Activated CD4-positive, alpha-beta memory T cell treated with anti-CD3 and anti-CD28 coated beads for 36 hours (primary cell): Measurements from ENCODE around the gene OPRD1. TPM values are rescaled to one million over a fixed set of nuclear protein-coding genes. Genes with fewer than 3 reads are reported as not detected.

Experiments
- CTCF ChIA-PET: fragments of 350-600 bp; sonication (Branson Sonifier 250); formaldehyde crosslinking; loops from one replicate; lab custom pipeline; 2021; ENCODE audit warnings: antibody characterized with exemption, inconsistent platforms; lab: Charles Lee
- POLR2A ChIA-PET: fragments of 350-600 bp; sonication (Branson Sonifier 250); formaldehyde crosslinking; loops from one replicate; lab custom pipeline; 2021; ENCODE audit warnings: antibody characterized with exemption; lab: Charles Lee
- DNase-seq: peaks from one replicate; pipeline ENCODE4 v3.0.0-alpha.2; 2020
- H3K27ac Mint-ChIP-seq: one replicate; pipeline ENCODE4 v1.8.0; 2021; ENCODE audit warnings: mixed read lengths
- H3K27me3 Mint-ChIP-seq: one replicate; pipeline ENCODE4 v1.8.0; 2021; ENCODE audit warnings: mixed read lengths
- H3K36me3 Mint-ChIP-seq: one replicate; pipeline ENCODE4 v1.8.0; 2021; ENCODE audit warnings: mixed read lengths
- H3K4me1 Mint-ChIP-seq: one replicate; pipeline ENCODE4 v1.8.0; 2021; ENCODE audit warnings: low read depth, mixed read lengths
- H3K4me3 Mint-ChIP-seq: one replicate; pipeline ENCODE4 v1.8.0; 2021; ENCODE audit warnings: mild to moderate bottlenecking, mixed read lengths
- H3K9me3 Mint-ChIP-seq: one replicate; pipeline ENCODE4 v1.8.0; 2021; ENCODE audit warnings: mixed read lengths
- intact Hi-C: fragments of 100-400 bp; cut with micrococcal nuclease; formaldehyde crosslinking; loops from one replicate; pipeline ENCODE4 v1.15.1; 2023
- total RNA-seq, 2 experiments: library from RNA; stranded (reverse); gene quantifications; one replicate each; pipeline ENCODE4 v1.2.3, GENCODE V29; 2021

OPRD1 gene
- total RNA-seq, 2 experiments from 2014 or later, result not detected

- POLR2A ChIA-PET, result no interaction called here
- Mint-ChIP-seq H3K27me3 (peaks cover 1% of the 10 kb centered on the region), H3K27ac (no peak overlapping the region), H3K4me3 (no peak overlapping the region), H3K9me3 (no peaks in the 10 kb centered on the region), H3K4me1 (no peaks in the 10 kb centered on the region), H3K36me3 (no peaks in the 10 kb centered on the region)
- intact Hi-C loops, result no loop called here
- CTCF ChIA-PET, result interaction anchor here (1.2 kb wide), 1 partner anchor 74 kb away, joined by 3 read pairs; no protein-coding TSS in a partner anchor
- DNase-seq, result no peak
Observed at GRCh38 chr1:28803051-28803450, 8.9 kb upstream of the OPRD1 start.

DNA sequence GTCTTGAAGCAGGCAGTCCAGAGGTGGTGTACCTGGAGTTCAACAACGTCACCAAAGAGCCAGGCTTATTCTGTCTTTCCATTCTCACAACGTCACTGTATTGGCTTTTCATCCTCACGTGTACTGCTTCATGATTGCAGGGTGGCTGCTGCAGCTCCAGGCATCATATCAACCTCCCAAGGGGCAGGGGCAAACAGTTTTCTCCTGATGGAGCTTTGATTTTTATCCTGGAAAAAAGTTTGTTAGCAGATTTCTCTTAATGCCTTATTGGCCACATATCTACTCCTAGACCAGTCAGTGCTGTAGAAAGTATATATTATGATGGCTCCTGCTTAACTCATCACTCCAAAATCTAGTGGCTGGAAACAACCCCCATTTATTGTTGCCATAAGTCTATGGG lies 8.3 kb upstream of the OPRD1 start:
- CTCF ChIA-PET, result interaction anchor here (1.2 kb wide), 1 partner anchor 73 kb away, joined by 3 read pairs; no protein-coding TSS in a partner anchor
- Mint-ChIP-seq H3K27me3 (peaks cover 1% of the 10 kb centered on the region), H3K9me3 (no peaks in the 10 kb centered on the region)

DNA sequence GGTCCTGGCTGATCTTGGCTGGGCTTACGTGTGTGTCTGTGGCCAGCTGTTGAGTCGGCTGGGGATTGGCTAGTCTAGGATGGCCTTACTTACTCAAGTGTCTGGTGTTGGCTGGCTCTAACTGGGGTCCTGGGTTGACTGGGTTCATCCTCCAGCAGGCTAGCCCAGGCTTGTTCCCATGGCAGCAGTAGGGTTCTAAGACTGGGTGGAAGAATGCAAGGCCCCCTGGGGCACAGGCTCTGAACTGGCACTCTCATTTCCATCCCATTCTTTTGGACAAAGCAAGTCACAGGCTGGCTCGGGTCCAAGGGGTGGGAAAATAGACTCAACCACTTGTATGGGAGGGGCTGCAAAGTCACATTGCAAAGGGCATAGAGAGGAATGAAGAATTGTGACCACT lies 7.9 kb upstream of the OPRD1 start:
- ChIA-PET CTCF (interaction anchor here (1.2 kb wide), 1 partner anchor 73 kb away, joined by 3 read pairs; no protein-coding TSS in a partner anchor), POLR2A (no interaction called here)
- no peak for DNase-seq
- Mint-ChIP-seq H3K27ac (no peak overlapping the region), H3K4me1 (no peaks in the 10 kb centered on the region), H3K9me3 (no peaks in the 10 kb centered on the region), H3K36me3 (no peaks in the 10 kb centered on the region), H3K27me3 (peaks cover 1% of the 10 kb centered on the region), H3K4me3 (no peak overlapping the region)
- intact Hi-C loops, result no loop called here

More for the DNA sequence above, 8.3 kb upstream of the OPRD1 start:
- POLR2A ChIA-PET, result no interaction called here
- H3K27ac Mint-ChIP-seq, result no peak overlapping the region
- DNase-seq, result no peak
- no peaks in the 10 kb centered on the region for H3K36me3 Mint-ChIP-seq
- H3K4me1 Mint-ChIP-seq, result no peaks in the 10 kb centered on the region
- intact Hi-C loops, result no loop called here
- no peak overlapping the region for H3K4me3 Mint-ChIP-seq

DNA sequence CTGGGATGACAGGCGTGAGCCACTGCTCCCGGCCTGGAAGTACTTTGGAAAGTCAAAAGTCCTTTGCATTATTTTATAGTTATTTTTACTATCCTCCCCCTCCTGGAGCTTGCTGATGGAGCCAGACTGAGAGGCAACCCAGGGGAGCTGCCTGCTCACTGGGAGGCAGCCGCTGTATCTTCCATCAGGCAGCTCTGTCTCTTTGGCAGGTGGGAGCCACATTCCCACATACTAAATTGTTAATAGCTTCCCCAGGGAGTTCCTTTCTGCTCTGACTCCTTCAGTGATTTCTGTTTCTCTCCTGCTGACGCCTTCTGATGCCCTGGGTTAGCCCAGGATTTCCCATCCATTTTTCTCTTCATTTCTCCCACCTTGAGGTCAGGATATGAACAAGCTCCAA lies 4.9 kb upstream of the OPRD1 start:
- intact Hi-C loops, result no loop called here
- POLR2A ChIA-PET, result no interaction called here
- Mint-ChIP-seq H3K27me3 (peaks cover 20% of the 10 kb centered on the region), H3K27ac (no peak overlapping the region), H3K36me3 (no peaks in the 10 kb centered on the region), H3K9me3 (no peaks in the 10 kb centered on the region), H3K4me1 (no peaks in the 10 kb centered on the region), H3K4me3 (no peak overlapping the region)
- CTCF ChIA-PET, result interaction anchor here (0.9 kb wide), 1 partner anchor 20 kb away, joined by 3 read pairs; no protein-coding TSS in a partner anchor
- DNase-seq, result no peak

- DNase-seq, result no peak
- Mint-ChIP-seq H3K27me3 (peaks cover 25% of the 10 kb centered on the region), H3K4me1 (peaks cover 3% of the 10 kb centered on the region), H3K36me3 (no peaks in the 10 kb centered on the region), H3K4me3 (no peak overlapping the region), H3K27ac (no peak overlapping the region), H3K9me3 (no peaks in the 10 kb centered on the region)
- POLR2A ChIA-PET, result no interaction called here
- CTCF ChIA-PET, result interaction anchor here (0.9 kb wide), 1 partner anchor 21 kb away, joined by 3 read pairs; no protein-coding TSS in a partner anchor
- intact Hi-C loops, result no loop called here
Observed at GRCh38 chr1:28807986-28808385, 4.0 kb upstream of the OPRD1 start.

- Mint-ChIP-seq H3K4me3 (no peak overlapping the region), H3K4me1 (peaks cover 3% of the 10 kb centered on the region), H3K9me3 (no peaks in the 10 kb centered on the region), H3K27me3 (peaks cover 53% of the 10 kb centered on the region), H3K36me3 (no peaks in the 10 kb centered on the region), H3K27ac (no peak overlapping the region)
- ChIA-PET CTCF (no interaction called here), POLR2A (interaction anchor here (0.5 kb wide), 1 partner anchor 355 kb away, joined by 3 read pairs; no protein-coding TSS in a partner anchor)
- intact Hi-C loops, result no loop called here
- DNase-seq, result no peak
Observed at GRCh38 chr1:28811369-28811765, 603 bp upstream of the OPRD1 start.

- Mint-ChIP-seq H3K4me1 (peaks cover 3% of the 10 kb centered on the region), H3K27ac (no peak overlapping the region), H3K27me3 (peaks cover 57% of the 10 kb centered on the region), H3K36me3 (no peaks in the 10 kb centered on the region), H3K4me3 (no peak overlapping the region), H3K9me3 (no peaks in the 10 kb centered on the region)
- intact Hi-C loops, result no loop called here
- CTCF ChIA-PET, result interaction anchor here (0.6 kb wide), 1 partner anchor 63 kb away, joined by 3 read pairs; no protein-coding TSS in a partner anchor
- no peak for DNase-seq
- POLR2A ChIA-PET, result no interaction called here
Observed at GRCh38 chr1:28812669-28813468, 899 bp downstream of the OPRD1 start.

- Mint-ChIP-seq H3K36me3 (no peaks in the 10 kb centered on the region), H3K4me1 (peaks cover 3% of the 10 kb centered on the region), H3K9me3 (no peaks in the 10 kb centered on the region), H3K27me3 (peaks cover 62% of the 10 kb centered on the region), H3K4me3 (no peak overlapping the region), H3K27ac (no peak overlapping the region)
- CTCF ChIA-PET, result interaction anchor here (1.0 kb wide), 1 partner anchor 63 kb away, joined by 3 read pairs; no protein-coding TSS in a partner anchor
- intact Hi-C loops, result no loop called here
- POLR2A ChIA-PET, result no interaction called here
- no peak for DNase-seq
Observed at GRCh38 chr1:28813931-28814465, 2.0 kb downstream of the OPRD1 start.

DNA sequence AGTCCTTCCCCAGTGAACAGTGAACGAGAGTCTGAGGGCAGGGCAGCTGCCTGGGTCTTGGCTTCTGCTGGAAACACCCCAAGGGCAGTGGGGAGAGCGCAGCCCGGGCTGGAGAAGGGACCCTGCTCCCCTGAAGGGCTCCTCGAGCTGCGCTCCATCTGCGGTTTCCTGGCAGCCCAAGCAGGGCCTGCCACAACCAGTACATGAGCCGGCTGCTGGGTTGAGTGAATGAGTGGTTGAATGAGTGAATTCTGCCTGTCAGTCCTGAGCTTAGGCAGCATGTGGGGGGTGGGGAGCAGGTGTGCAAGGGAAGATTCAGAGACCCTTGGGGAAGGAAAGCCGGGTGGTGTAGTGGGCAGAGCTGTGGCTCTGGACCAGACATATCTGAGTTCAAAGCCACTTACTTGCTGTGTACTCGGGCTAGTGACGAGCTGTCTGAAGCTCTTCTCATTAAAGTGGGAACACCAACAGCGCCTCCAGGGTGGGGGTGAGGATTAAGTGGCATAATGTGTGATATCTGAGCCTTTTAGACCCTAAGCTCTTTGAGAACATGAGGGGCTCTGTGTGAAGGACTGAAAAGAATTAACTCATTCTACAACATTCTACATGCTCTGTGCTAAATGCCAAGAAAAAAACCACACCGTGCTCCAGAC lies 3.7 kb downstream of the OPRD1 start:
- Mint-ChIP-seq H3K4me1 (peaks cover 3% of the 10 kb centered on the region), H3K27me3 (peaks cover 55% of the 10 kb centered on the region), H3K36me3 (no peaks in the 10 kb centered on the region), H3K9me3 (no peaks in the 10 kb centered on the region), H3K4me3 (no peak overlapping the region), H3K27ac (no peak overlapping the region)
- POLR2A ChIA-PET, result interaction anchor here (0.6 kb wide), 1 partner anchor 304 kb away, joined by 3 read pairs; no protein-coding TSS in a partner anchor
- intact Hi-C loops, result no loop called here
- no peak for DNase-seq
- CTCF ChIA-PET, result interaction anchor here (0.8 to 1.1 kb wide), 3 partner anchors 31 to 61 kb away, joined by 3 to 4 read pairs (median 4); no protein-coding TSS in a partner anchor

DNA sequence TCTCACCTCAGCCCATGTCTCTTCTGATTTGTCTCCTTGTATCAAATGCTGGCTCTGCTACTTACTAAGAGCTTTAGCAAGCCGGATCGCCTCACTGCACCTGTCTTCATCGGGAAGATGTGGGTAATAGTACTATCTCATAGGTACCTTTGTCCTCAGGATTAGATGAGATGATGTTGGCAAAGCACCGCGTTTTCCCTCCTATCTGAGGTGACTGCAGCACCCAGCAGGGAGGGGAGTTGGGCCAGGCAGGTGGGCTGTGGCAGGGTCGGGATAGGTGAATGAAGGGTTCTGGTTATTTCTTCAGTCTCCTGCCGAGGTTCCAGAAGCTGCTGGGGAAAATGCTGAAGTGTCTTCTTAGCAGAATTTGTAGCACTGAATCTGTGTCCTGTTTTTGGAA lies 5.2 kb downstream of the OPRD1 start:
- H3K4me1 Mint-ChIP-seq, result peaks cover 3% of the 10 kb centered on the region
- DNase-seq, result no peak
- H3K9me3 Mint-ChIP-seq, result no peaks in the 10 kb centered on the region
- no peak overlapping the region for H3K27ac Mint-ChIP-seq
- peaks cover 45% of the 10 kb centered on the region for H3K27me3 Mint-ChIP-seq
- H3K36me3 Mint-ChIP-seq, result no peaks in the 10 kb centered on the region
- no peak overlapping the region for H3K4me3 Mint-ChIP-seq
- intact Hi-C loops, result no loop called here
- ChIA-PET CTCF (interaction anchor here (1.0 kb wide), 1 partner anchor 60 kb away, joined by 3 read pairs; no protein-coding TSS in a partner anchor), POLR2A (no interaction called here)

GRCh38 chr1:28819020-28819419 lies 7.0 kb downstream of the OPRD1 start:
- no peak overlapping the region for H3K27ac Mint-ChIP-seq
- intact Hi-C loops, result no loop called here
- no peaks in the 10 kb centered on the region for H3K36me3 Mint-ChIP-seq
- no peak overlapping the region for H3K4me3 Mint-ChIP-seq
- ChIA-PET POLR2A (no interaction called here), CTCF (no interaction called here)
- no peak for DNase-seq
- peaks cover 30% of the 10 kb centered on the region for H3K27me3 Mint-ChIP-seq
- H3K4me1 Mint-ChIP-seq, result no peaks in the 10 kb centered on the region
- no peaks in the 10 kb centered on the region for H3K9me3 Mint-ChIP-seq

DNA sequence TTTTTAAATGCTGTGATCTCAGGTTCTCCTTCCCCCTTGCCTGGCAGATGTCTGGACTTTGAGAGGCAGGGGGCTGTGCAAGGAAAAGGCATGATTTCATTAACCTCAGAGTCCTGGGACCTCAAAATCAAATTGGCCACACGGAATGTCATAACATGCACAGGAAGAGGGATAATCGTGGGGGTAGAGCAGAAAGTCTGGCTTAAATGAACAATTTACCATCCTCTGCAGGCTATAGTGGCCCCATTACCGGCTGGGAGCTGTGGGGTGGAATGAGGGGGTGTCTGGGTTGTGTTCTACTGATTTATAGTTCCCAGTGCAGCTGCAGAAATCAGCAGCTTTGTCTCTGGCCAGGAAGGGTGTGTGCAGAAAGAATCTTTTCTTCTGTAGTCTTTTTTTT lies 10.8 kb downstream of the OPRD1 start:
- POLR2A ChIA-PET, result no interaction called here

More for the DNA sequence above, 10.8 kb downstream of the OPRD1 start:
- no peak for DNase-seq
- H3K4me3 Mint-ChIP-seq, result no peak overlapping the region
- no peak overlapping the region for H3K27ac Mint-ChIP-seq
- intact Hi-C loops, result no loop called here
- CTCF ChIA-PET, result no interaction called here
- H3K4me1 Mint-ChIP-seq, result no peaks in the 10 kb centered on the region
- H3K36me3 Mint-ChIP-seq, result no peaks in the 10 kb centered on the region
- no peaks in the 10 kb centered on the region for H3K9me3 Mint-ChIP-seq
- peaks cover 7% of the 10 kb centered on the region for H3K27me3 Mint-ChIP-seq
